ENCODE measurements around the gene COG1.
A peak's percentile ranks its signal among the peaks of the same experiment; 100 is the strongest.

Gene COG1

GRCh38 chr17:73231841-73232586 is 39.2 kb downstream of the COG1 start:
- H3K4me3 ChIP-seq (ENCODE audit: low read depth, low read length): peak overlapping the region; percentile 96
- peaks cover 13% of the 10 kb centered on the region; the same call in 1 of the 2 replicates for H3K36me3 ChIP-seq (ENCODE audit: insufficient read depth, low read length)
- H2AFZ ChIP-seq (ENCODE audit: low read length, unreplicated experiment): peak overlapping the region; percentile 88
- peaks cover 29% of the 10 kb centered on the region for H3K4me1 ChIP-seq (ENCODE audit: control insufficient read depth, insufficient read depth, low read length, unreplicated experiment)
- H3K79me2 ChIP-seq (ENCODE audit: control insufficient read depth, insufficient read depth, low read length, unreplicated experiment): peaks cover 61% of the 10 kb centered on the region
- peak overlapping the region; percentile 50 for H3K27ac ChIP-seq (ENCODE audit: low read depth, low read length)
- H3K27me3 ChIP-seq (ENCODE audit: insufficient read depth, low read length): no peaks in the 10 kb centered on the region

GRCh38 chr17:73232587-73233373 is 39.9 kb downstream of the COG1 start:
- Histone ChIP-seq H3K4me3 (ENCODE audit: low read depth, low read length) (peak overlapping the region; percentile 96), H3K27me3 (ENCODE audit: insufficient read depth, low read length) (no peaks in the 10 kb centered on the region), H2AFZ (ENCODE audit: low read length, unreplicated experiment) (peak overlapping the region; percentile 88), H3K27ac (ENCODE audit: low read depth, low read length) (peak overlapping the region; percentile 50), H3K4me1 (ENCODE audit: control insufficient read depth, insufficient read depth, low read length, unreplicated experiment) (peaks cover 21% of the 10 kb centered on the region), H3K36me3 (ENCODE audit: insufficient read depth, low read length) (peaks cover 13% of the 10 kb centered on the region; the same call in 1 of the 2 replicates), H3K79me2 (ENCODE audit: control insufficient read depth, insufficient read depth, low read length, unreplicated experiment) (peaks cover 54% of the 10 kb centered on the region)

- Histone ChIP-seq H2AFZ (ENCODE audit: low read length, unreplicated experiment) (no peak overlapping the region), H3K36me3 (ENCODE audit: insufficient read depth, low read length) (peaks cover 13% of the 10 kb centered on the region; the same call in 1 of the 2 replicates), H3K4me1 (ENCODE audit: control insufficient read depth, insufficient read depth, low read length, unreplicated experiment) (peaks cover 4% of the 10 kb centered on the region), H3K4me3 (ENCODE audit: low read depth, low read length) (no peak overlapping the region), H3K79me2 (ENCODE audit: control insufficient read depth, insufficient read depth, low read length, unreplicated experiment) (peaks cover 40% of the 10 kb centered on the region), H3K27me3 (ENCODE audit: insufficient read depth, low read length) (no peaks in the 10 kb centered on the region), H3K27ac (ENCODE audit: low read depth, low read length) (no peak overlapping the region)
These were observed 41.9 kb downstream of the COG1 start for GRCh38 chr17:73234736-73235135.

- Histone ChIP-seq H3K79me2 (ENCODE audit: control insufficient read depth, insufficient read depth, low read length, unreplicated experiment) (peaks cover 17% of the 10 kb centered on the region), H3K27me3 (ENCODE audit: insufficient read depth, low read length) (no peaks in the 10 kb centered on the region), H3K36me3 (ENCODE audit: insufficient read depth, low read length) (peaks cover 15% of the 10 kb centered on the region; the same call in 1 of the 2 replicates), H3K4me1 (ENCODE audit: control insufficient read depth, insufficient read depth, low read length, unreplicated experiment) (peaks cover 6% of the 10 kb centered on the region), H3K27ac (ENCODE audit: low read depth, low read length) (no peak overlapping the region), H2AFZ (ENCODE audit: low read length, unreplicated experiment) (no peak overlapping the region), H3K4me3 (ENCODE audit: low read depth, low read length) (no peak overlapping the region)
These were observed 44.9 kb downstream of the COG1 start for GRCh38 chr17:73237714-73238113.

GRCh38 chr17:73240561-73240960 is 47.7 kb downstream of the COG1 start:
- Histone ChIP-seq H3K4me1 (ENCODE audit: control insufficient read depth, insufficient read depth, low read length, unreplicated experiment) (peaks cover 6% of the 10 kb centered on the region), H3K4me3 (ENCODE audit: low read depth, low read length) (no peak overlapping the region), H3K79me2 (ENCODE audit: control insufficient read depth, insufficient read depth, low read length, unreplicated experiment) (peaks cover 5% of the 10 kb centered on the region), H2AFZ (ENCODE audit: low read length, unreplicated experiment) (no peak overlapping the region), H3K27me3 (ENCODE audit: insufficient read depth, low read length) (no peaks in the 10 kb centered on the region), H3K27ac (ENCODE audit: low read depth, low read length) (no peak overlapping the region), H3K36me3 (ENCODE audit: insufficient read depth, low read length) (peaks cover 12% of the 10 kb centered on the region; the same call in 1 of the 2 replicates)

GRCh38 chr17:73247726-73248125 is 54.9 kb downstream of the COG1 start:
- Histone ChIP-seq H3K36me3 (ENCODE audit: insufficient read depth, low read length) (peaks cover 6% of the 10 kb centered on the region; the same call in 1 of the 2 replicates), H2AFZ (ENCODE audit: low read length, unreplicated experiment) (no peak overlapping the region), H3K4me3 (ENCODE audit: low read depth, low read length) (no peak overlapping the region), H3K27ac (ENCODE audit: low read depth, low read length) (no peak overlapping the region), H3K79me2 (ENCODE audit: control insufficient read depth, insufficient read depth, low read length, unreplicated experiment) (no peaks in the 10 kb centered on the region), H3K27me3 (ENCODE audit: insufficient read depth, low read length) (no peaks in the 10 kb centered on the region), H3K4me1 (ENCODE audit: control insufficient read depth, insufficient read depth, low read length, unreplicated experiment) (no peaks in the 10 kb centered on the region)

- H3K4me1 ChIP-seq (ENCODE audit: control insufficient read depth, insufficient read depth, low read length, unreplicated experiment): no peaks in the 10 kb centered on the region
- no peak overlapping the region for H3K27ac ChIP-seq (ENCODE audit: low read depth, low read length)
- no peak overlapping the region for H2AFZ ChIP-seq (ENCODE audit: low read length, unreplicated experiment)
- peaks cover 6% of the 10 kb centered on the region; the same call in 1 of the 2 replicates for H3K36me3 ChIP-seq (ENCODE audit: insufficient read depth, low read length)
- no peaks in the 10 kb centered on the region for H3K79me2 ChIP-seq (ENCODE audit: control insufficient read depth, insufficient read depth, low read length, unreplicated experiment)
- H3K27me3 ChIP-seq (ENCODE audit: insufficient read depth, low read length): no peaks in the 10 kb centered on the region
- no peak overlapping the region for H3K4me3 ChIP-seq (ENCODE audit: low read depth, low read length)
These were observed 55.7 kb downstream of the COG1 start for GRCh38 chr17:73248532-73248931.

GRCh38 chr17:73249700-73250099 is 56.8 kb downstream of the COG1 start:
- Histone ChIP-seq H3K27ac (ENCODE audit: low read depth, low read length) (no peak overlapping the region), H3K27me3 (ENCODE audit: insufficient read depth, low read length) (no peaks in the 10 kb centered on the region), H3K36me3 (ENCODE audit: insufficient read depth, low read length) (peaks cover 6% of the 10 kb centered on the region; the same call in 1 of the 2 replicates), H3K79me2 (ENCODE audit: control insufficient read depth, insufficient read depth, low read length, unreplicated experiment) (no peaks in the 10 kb centered on the region), H3K4me1 (ENCODE audit: control insufficient read depth, insufficient read depth, low read length, unreplicated experiment) (no peaks in the 10 kb centered on the region), H3K4me3 (ENCODE audit: low read depth, low read length) (no peak overlapping the region), H2AFZ (ENCODE audit: low read length, unreplicated experiment) (no peak overlapping the region)

- H3K4me3 ChIP-seq (ENCODE audit: low read depth, low read length): no peak overlapping the region
- no peak overlapping the region for H2AFZ ChIP-seq (ENCODE audit: low read length, unreplicated experiment)
- H3K27me3 ChIP-seq (ENCODE audit: insufficient read depth, low read length): no peaks in the 10 kb centered on the region
- H3K36me3 ChIP-seq (ENCODE audit: insufficient read depth, low read length): peaks cover 6% of the 10 kb centered on the region; the same call in 1 of the 2 replicates
- no peaks in the 10 kb centered on the region for H3K4me1 ChIP-seq (ENCODE audit: control insufficient read depth, insufficient read depth, low read length, unreplicated experiment)
- no peak overlapping the region for H3K27ac ChIP-seq (ENCODE audit: low read depth, low read length)
- no peaks in the 10 kb centered on the region for H3K79me2 ChIP-seq (ENCODE audit: control insufficient read depth, insufficient read depth, low read length, unreplicated experiment)
These were observed 58.2 kb downstream of the COG1 start for GRCh38 chr17:73250851-73251640.

- Histone ChIP-seq H3K36me3 (ENCODE audit: insufficient read depth, low read length) (peaks cover 6% of the 10 kb centered on the region; the same call in 1 of the 2 replicates), H3K27ac (ENCODE audit: low read depth, low read length) (no peak overlapping the region), H3K4me1 (ENCODE audit: control insufficient read depth, insufficient read depth, low read length, unreplicated experiment) (no peaks in the 10 kb centered on the region)
These were observed 59.0 kb downstream of the COG1 start for GRCh38 chr17:73251871-73252270.

More at GRCh38 chr17:73251871-73252270, 59.0 kb downstream of the COG1 start:
- no peaks in the 10 kb centered on the region for H3K27me3 ChIP-seq (ENCODE audit: insufficient read depth, low read length)
- H2AFZ ChIP-seq (ENCODE audit: low read length, unreplicated experiment): no peak overlapping the region
- no peaks in the 10 kb centered on the region for H3K79me2 ChIP-seq (ENCODE audit: control insufficient read depth, insufficient read depth, low read length, unreplicated experiment)
- H3K4me3 ChIP-seq (ENCODE audit: low read depth, low read length): no peak overlapping the region
